Left lung (tissue), 10 donors: ENCODE measurements around the gene MAP3K21. TPM values are rescaled to one million over a fixed set of nuclear protein-coding genes. Genes with fewer than 3 reads are reported as not detected.

Experiments used
- ATAC-seq: fragments of 200-7000 bp; cut with Tn5 transposase; one replicate; pipeline ENCODE4 v1.9.1; 2020; ENCODE audit warnings: moderate library complexity
- DNase-seq, 4 donors: peaks; one replicate each; pipeline ENCODE4 v3.0.0-alpha.2; 2013 to 2020
- H3K27ac ChIP-seq, 2 donors: fragments of 200-600 bp; sonication (generic) in 1 of 2; one replicate each; pipeline versions ENCODE4 v1.5.0 to v1.8.0; 2020 to 2021
- H3K27me3 ChIP-seq, 2 donors: fragments of 200-600 bp; sonication (generic) in 1 of 2; one replicate each; pipeline versions ENCODE4 v1.5.0 to v1.8.0; 2020 to 2021
- H3K36me3 ChIP-seq, 2 donors: fragments of 200-600 bp; sonication (generic) in 1 of 2; one replicate each; pipeline versions ENCODE4 v1.5.0 to v1.8.0; 2020 to 2021
- H3K4me1 ChIP-seq, 2 donors: fragments of 200-600 bp; one replicate each; pipeline ENCODE4 v1.8.0; 2021
- H3K4me3 ChIP-seq, 2 donors: fragments of 200-600 bp; sonication (generic) in 1 of 2; one replicate each; pipeline versions ENCODE4 v1.5.0 to v1.8.0; 2020 to 2021; ENCODE audit warnings: mild to moderate bottlenecking in 1 of 2
- H3K9me3 ChIP-seq, 2 donors: fragments of 200-600 bp; sonication (generic) in 1 of 2; one replicate each; pipeline versions ENCODE4 v1.5.0 to v1.8.0; 2020 to 2021
- intact Hi-C, 2 donors: fragments of 100-400 bp; cut with DNase I; formaldehyde crosslinking; loops; one replicate each; pipeline versions ENCODE4 v1.11.2 to v1.14.2; 2022
- polyA plus RNA-seq, 6 donors: library from polyadenylated mRNA; unstranded; fragments of 120-200 nt; gene quantifications; one replicate each; pipeline ENCODE4 v1.2.1, GENCODE V29; 2013; ENCODE audit not compliant: insufficient read length in 6 of 6
- total RNA-seq, 2 donors: library from RNA; stranded (reverse); fragmentation: NEBNext Ultra II Directional; extraction: Animal tissue kit (Norgen Biotek cat#: 25700); gene quantifications; one replicate each; pipeline ENCODE4 v1.2.1, GENCODE V29; 2021
- TF ChIP-seq, protein P1 (sequence below), 2 donors: fragments of 200-600 bp; sonication (generic) in 1 of 2; IDR thresholded peaks; one replicate each; pipeline versions ENCODE4 v1.5.0 to v1.8.0; 2021; ENCODE audit warnings: antibody characterized with exemption in 2 of 2
- donor health status: DM: no; HTN: yes; CAD: no.
- donor health status: DM: no; HTN: no; CAD: no.

MAP3K21 gene
- total and polyA plus RNA-seq, 8 donors: 6.0 to 30.4 (median 24.1) TPM

DNA sequence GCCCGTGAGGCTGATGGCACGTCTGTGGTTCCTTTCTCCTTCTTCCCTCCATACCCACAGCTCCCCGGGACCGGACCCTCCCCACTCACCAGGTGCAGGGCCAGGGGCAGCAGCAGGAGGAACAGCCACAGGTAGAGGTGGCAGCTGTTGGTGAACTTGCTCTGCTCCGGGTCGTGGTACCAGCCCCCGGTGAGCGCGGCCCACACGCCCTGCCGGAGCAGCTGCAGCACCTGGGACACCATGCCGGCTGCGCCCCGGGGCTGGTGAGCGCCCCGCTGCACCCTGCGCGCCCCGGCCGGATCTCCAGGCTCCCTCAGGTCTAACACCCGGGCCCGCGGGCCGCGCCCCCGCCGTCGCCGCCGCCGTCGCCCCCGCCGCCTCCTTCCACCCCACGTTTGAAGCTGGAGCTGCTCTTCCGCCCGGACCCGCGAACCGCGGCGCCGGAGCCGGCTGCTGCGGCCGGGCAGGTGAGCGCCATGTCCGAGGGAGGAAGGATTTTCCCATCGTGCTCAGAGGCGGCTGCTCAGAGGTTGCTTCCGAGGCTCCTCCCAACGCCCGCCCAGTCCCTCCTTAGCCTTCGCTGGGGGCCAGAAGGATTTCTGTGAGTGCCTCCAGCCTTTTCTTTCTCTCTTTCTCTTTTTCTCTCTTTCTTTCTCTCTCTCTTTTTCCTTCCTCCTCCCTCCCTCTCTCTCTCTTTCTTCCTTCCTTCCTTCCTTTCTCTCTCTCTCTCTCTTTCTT lies 32.1 kb upstream of the MAP3K21 start, which contains the start of gene PCNX2:
Gene PCNX2 (minus strand): TSS at position 489 of the 738 bp plus-strand sequence. CDS start 247 bp downstream, at position 242.
- intact Hi-C loops: no loop called here
- H3K27ac ChIP-seq: peak within 1 kb of the TSS in 1 of 2 donors; percentile 23

DNA sequence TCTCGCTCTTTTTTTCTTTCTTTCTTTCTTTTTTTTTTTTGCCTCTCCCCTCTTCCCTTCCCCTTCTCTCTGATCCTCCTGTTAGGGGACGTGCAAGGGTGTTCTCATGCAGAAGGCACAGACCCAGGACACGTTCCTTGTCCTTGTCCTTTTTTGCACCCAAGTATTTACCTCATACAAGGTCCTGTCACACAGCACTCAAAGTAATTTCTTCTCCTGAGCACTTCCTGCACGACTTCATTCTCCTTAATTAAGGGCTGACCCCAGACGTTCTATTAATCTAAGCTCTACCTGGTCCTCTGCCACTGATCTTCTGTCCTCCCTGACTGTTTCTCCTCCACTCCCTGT lies 31.6 kb upstream of the MAP3K21 start:
- peaks cover 0 to 22% of the 10 kb centered on the region in 2 donors for H3K4me1 ChIP-seq
- H3K36me3 ChIP-seq: no peaks in the 10 kb centered on the region
- H3K4me3 ChIP-seq: peak overlapping the region in 1 of 2 donors; percentile 61
- DNase-seq (no peak), ATAC-seq (no peak)
- intact Hi-C loops: no loop called here
- no peaks in the 10 kb centered on the region for H3K9me3 ChIP-seq
- H3K27me3 ChIP-seq: peaks cover 0 to 34% of the 10 kb centered on the region in 2 donors
- no peak overlapping the region for H3K27ac ChIP-seq
- TF ChIP-seq, protein P1, sequence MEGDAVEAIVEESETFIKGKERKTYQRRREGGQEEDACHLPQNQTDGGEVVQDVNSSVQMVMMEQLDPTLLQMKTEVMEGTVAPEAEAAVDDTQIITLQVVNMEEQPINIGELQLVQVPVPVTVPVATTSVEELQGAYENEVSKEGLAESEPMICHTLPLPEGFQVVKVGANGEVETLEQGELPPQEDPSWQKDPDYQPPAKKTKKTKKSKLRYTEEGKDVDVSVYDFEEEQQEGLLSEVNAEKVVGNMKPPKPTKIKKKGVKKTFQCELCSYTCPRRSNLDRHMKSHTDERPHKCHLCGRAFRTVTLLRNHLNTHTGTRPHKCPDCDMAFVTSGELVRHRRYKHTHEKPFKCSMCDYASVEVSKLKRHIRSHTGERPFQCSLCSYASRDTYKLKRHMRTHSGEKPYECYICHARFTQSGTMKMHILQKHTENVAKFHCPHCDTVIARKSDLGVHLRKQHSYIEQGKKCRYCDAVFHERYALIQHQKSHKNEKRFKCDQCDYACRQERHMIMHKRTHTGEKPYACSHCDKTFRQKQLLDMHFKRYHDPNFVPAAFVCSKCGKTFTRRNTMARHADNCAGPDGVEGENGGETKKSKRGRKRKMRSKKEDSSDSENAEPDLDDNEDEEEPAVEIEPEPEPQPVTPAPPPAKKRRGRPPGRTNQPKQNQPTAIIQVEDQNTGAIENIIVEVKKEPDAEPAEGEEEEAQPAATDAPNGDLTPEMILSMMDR (IDR thresholded peaks at IDR 0.05): no peak

More for the DNA sequence above, 32.1 kb upstream of the MAP3K21 start, which contains the start of gene PCNX2:
- ATAC-seq: peak; percentile 94
- peak; percentile 17 to 84 (median 58) for DNase-seq
- peak within 1 kb of the TSS; percentile 55 to 61 for H3K4me3 ChIP-seq
- H3K27me3 ChIP-seq: peaks cover 0 to 31% of the 10 kb centered on the region in 2 donors
- H3K4me1 ChIP-seq: peaks cover 0 to 22% of the 10 kb centered on the region in 2 donors
- H3K9me3 ChIP-seq: no peaks in the 10 kb centered on the region
- no peaks in the 10 kb centered on the region for H3K36me3 ChIP-seq
- TF ChIP-seq, protein P1 (IDR thresholded peaks at IDR 0.05): no peak

DNA sequence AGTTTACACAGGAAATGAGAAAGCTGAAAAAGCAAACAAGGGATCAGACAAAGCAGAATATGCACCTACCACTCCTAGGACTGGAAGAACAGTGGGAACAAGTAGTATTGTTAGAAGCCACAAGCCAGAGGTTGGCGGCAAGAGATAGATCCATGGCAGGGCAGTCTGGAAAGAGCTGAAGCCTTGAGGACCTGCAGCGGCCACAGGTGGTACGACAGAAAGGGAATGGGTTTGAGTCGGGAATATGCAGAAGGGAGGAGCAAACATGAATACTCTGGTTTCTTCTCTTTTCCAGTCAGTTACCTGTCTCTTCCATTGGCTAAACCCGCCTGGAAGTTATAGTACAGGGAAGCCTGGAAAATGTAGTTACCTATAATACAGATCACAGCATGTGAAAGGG lies 28.1 kb upstream of the MAP3K21 start:
- H3K36me3 ChIP-seq: no peaks in the 10 kb centered on the region
- TF ChIP-seq, protein P1 (IDR thresholded peaks at IDR 0.05): no peak
- DNase-seq (no peak), ATAC-seq (no peak)
- peaks cover 0 to 3% of the 10 kb centered on the region in 2 donors for H3K9me3 ChIP-seq
- intact Hi-C loops: no loop called here
- peaks cover 0 to 34% of the 10 kb centered on the region in 2 donors for H3K27me3 ChIP-seq
- H3K4me1 ChIP-seq: peaks cover 0 to 14% of the 10 kb centered on the region in 2 donors
- H3K4me3 ChIP-seq: no peak overlapping the region
- no peak overlapping the region for H3K27ac ChIP-seq

DNA sequence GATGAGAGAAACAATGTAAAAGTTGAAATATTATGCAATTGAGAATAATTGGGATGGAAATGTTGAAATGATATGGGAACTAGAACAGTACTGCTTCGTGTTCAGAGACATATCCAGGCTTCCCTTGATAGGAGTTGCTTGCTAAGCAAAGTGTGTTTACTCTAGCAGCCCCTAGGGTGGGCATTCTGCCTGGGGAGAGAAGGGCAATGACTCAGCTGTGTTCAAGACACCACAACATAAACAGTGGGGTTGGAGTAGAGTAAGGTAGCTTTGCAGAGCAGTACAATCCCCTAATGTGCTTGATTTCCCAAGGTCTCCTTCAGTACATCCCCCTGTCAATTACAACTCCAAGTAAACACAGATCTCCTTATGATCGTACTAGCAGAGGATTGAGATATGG lies 27.2 kb upstream of the MAP3K21 start:
- ATAC-seq (no peak), DNase-seq (no peak)
- intact Hi-C loops: no loop called here
- TF ChIP-seq, protein P1 (IDR thresholded peaks at IDR 0.05): no peak
- Histone ChIP-seq H3K36me3 (no peaks in the 10 kb centered on the region), H3K27me3 (peaks cover 0 to 25% of the 10 kb centered on the region in 2 donors), H3K4me3 (no peak overlapping the region), H3K9me3 (peaks cover 0 to 3% of the 10 kb centered on the region in 2 donors), H3K4me1 (peaks cover 0 to 6% of the 10 kb centered on the region in 2 donors), H3K27ac (no peak overlapping the region)

DNA sequence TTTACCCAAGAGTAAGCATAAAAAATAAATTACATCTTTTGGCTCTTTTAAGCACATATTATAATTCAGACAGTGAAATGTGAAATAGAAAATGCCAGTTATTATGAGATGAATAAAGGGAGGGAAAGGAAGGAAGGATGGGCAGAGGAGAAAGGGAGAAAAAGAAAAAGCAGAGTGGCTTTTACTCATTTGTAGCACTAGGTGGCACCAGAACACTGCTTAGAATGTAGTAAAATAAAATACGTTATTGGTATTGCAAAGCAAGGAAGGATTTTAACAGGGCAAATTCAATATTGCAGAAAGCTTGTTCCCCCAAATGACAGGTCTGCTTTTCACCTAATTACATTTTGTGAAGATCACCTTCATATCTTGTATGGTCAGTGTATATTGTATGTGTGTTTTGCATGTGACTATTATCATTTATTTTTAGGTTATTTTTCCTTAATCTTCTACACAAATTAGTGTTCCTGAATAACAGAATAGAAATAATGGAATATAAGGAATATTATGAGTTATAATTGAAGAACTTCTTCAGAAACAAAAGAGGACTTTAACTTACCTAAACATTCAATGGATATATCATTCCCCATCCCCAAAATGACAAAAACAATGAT lies 22.9 kb upstream of the MAP3K21 start:
- TF ChIP-seq, protein P1 (IDR thresholded peaks at IDR 0.05): peak; percentile 66 to 68
- Histone ChIP-seq H3K4me3 (no peak overlapping the region), H3K4me1 (no peaks in the 10 kb centered on the region), H3K9me3 (peaks cover 0 to 3% of the 10 kb centered on the region in 2 donors), H3K36me3 (no peaks in the 10 kb centered on the region), H3K27ac (no peak overlapping the region), H3K27me3 (peaks cover 0 to 7% of the 10 kb centered on the region in 2 donors)
- peak in 1 of 4 donors; percentile 25 for DNase-seq
- ATAC-seq: peak; percentile 84
- intact Hi-C loops: no loop called here
